Testis (tissue), 3 donors: Measurements from ENCODE around the gene PITPNC1. TPM values are rescaled to one million over a fixed set of nuclear protein-coding genes. Genes with fewer than 3 reads are reported as not detected.
"Not testable (repeated sequence)": the region's sequence is repeated elsewhere in the genome, so short reads cannot be mapped to it uniquely, and the experiment has no call there.

Source experiments
- DNase-seq: peaks from one replicate; pipeline ENCODE4 v3.0.0-alpha.2; 2019
- H3K27ac ChIP-seq, 2 donors: fragments of 200-600 bp; sonication (generic); one replicate each; pipeline ENCODE4 v1.5.1; 2019
- H3K27me3 ChIP-seq: fragments of 200-600 bp; sonication (generic); one replicate; pipeline ENCODE4 v1.5.1; 2019
- H3K36me3 ChIP-seq: fragments of 200-600 bp; sonication (generic); one replicate; pipeline ENCODE4 v1.5.1; 2017; ENCODE audit warnings: low read depth; ENCODE audit errors: missing control alignments
- H3K4me1 ChIP-seq: fragments of 200-600 bp; sonication (generic); one replicate; pipeline ENCODE4 v1.5.1; 2019
- H3K4me3 ChIP-seq, 2 donors: fragments of 200-600 bp; sonication (generic); one replicate each; pipeline ENCODE4 v1.5.1; 2017 to 2019
- H3K9me3 ChIP-seq: fragments of 200-600 bp; sonication (generic); one replicate; pipeline ENCODE4 v1.5.1; 2017
- CTCF ChIP-seq, 3 experiments: fragments of 450-650 bp in 2 of 3; fragments of 200-600 bp in 1 of 3; sonication (generic) in 1 of 3; IDR thresholded peaks; one replicate each; pipeline ENCODE4 v1.5.1; 2016 to 2019; ENCODE audit warnings: antibody characterized with exemption in 3 of 3, mild to moderate bottlenecking in 2 of 3, moderate library complexity in 1 of 3
- POLR2A ChIP-seq: fragments of 450-650 bp; IDR thresholded peaks from one replicate; pipeline ENCODE4 v1.6.1; 2017; ENCODE audit warnings: antibody characterized with exemption, mild to moderate bottlenecking, moderate library complexity
- WGBS, 2 donors: methylation state at CpG; one replicate each; pipeline ENCODE4 v1.1.5; 2018; 5-methylcytosine and 5-hydroxymethylcytosine counted together
- intact Hi-C: fragments of 100-400 bp; cut with DNase I; formaldehyde crosslinking; loops from one replicate; pipeline ENCODE4 v1.15.1; 2023; ENCODE audit warnings: low total_unique reads
- polyA plus RNA-seq: library from polyadenylated mRNA; stranded (reverse); fragments of 350-450 nt; fragmentation: Illumina TruSeq; extraction: RNeasy Lipid Tissue Mini Kit (QIAGEN cat#74804); gene quantifications from one replicate; pipeline ENCODE4 v1.2.3, GENCODE V29; 2014; ENCODE audit warnings: low read depth, low replicate concordance; ENCODE audit not compliant: insufficient read depth
- total RNA-seq, 2 donors: library from RNA; depleted of rRNA; stranded (reverse); fragments of >200 nt; gene quantifications; one replicate each; pipeline ENCODE4 v1.2.3, GENCODE V29; 2016

PITPNC1 gene
- total and polyA plus RNA-seq, 3 donors from 2014 or later, result 8.3 to 12.8 (median 12.2) TPM

- WGBS, 2 donors, result 46 to 54% methylated on average over 13 of the region's 13 CpGs
- no peaks in the 10 kb centered on the region for H3K27me3 ChIP-seq
- TF ChIP-seq POLR2A, result no peak
- no peak for TF ChIP-seq CTCF (IDR thresholded peaks at IDR 0.05)
- no peak for DNase-seq
- H3K9me3 ChIP-seq, result no peaks in the 10 kb centered on the region
- intact Hi-C loops, result no loop called here
- H3K27ac ChIP-seq, result peak overlapping the region; percentile 19 to 59
- H3K4me3 ChIP-seq, result peak overlapping the region in 1 of 2 donors; percentile 9
- H3K4me1 ChIP-seq, result peaks cover 11% of the 10 kb centered on the region
- no peaks in the 10 kb centered on the region for H3K36me3 ChIP-seq
Observed at GRCh38 chr17:67492824-67493517, 115.9 kb downstream of the PITPNC1 start.

- no peak for TF ChIP-seq CTCF (IDR thresholded peaks at IDR 0.05)
- intact Hi-C loops, result no loop called here
- Histone ChIP-seq H3K4me3 (no peak overlapping the region), H3K36me3 (no peaks in the 10 kb centered on the region), H3K27ac (no peak overlapping the region), H3K9me3 (no peaks in the 10 kb centered on the region), H3K27me3 (no peaks in the 10 kb centered on the region), H3K4me1 (peaks cover 11% of the 10 kb centered on the region)
- WGBS, 2 donors, result 69 to 70% methylated on average over 4 of the region's 4 CpGs
- DNase-seq, result no peak
Observed at GRCh38 chr17:67493812-67494211, 116.7 kb downstream of the PITPNC1 start.

GRCh38 chr17:67495534-67495933, 118.5 kb downstream of the PITPNC1 start:
- H3K36me3 ChIP-seq, H3K27me3 ChIP-seq, intact Hi-C loops, H3K4me3 ChIP-seq, DNase-seq, H3K9me3 ChIP-seq: not testable (repeated sequence)
- WGBS, 2 donors, result 72 to 75% methylated on average over 5 of the region's 5 CpGs
- Histone ChIP-seq H3K27ac (peak overlapping the region in 1 of 2 donors; percentile 41), H3K4me1 (peaks cover 11% of the 10 kb centered on the region)

GRCh38 chr17:67496286-67496685, 119.2 kb downstream of the PITPNC1 start:
- no peaks in the 10 kb centered on the region for H3K36me3 ChIP-seq
- no peaks in the 10 kb centered on the region for H3K9me3 ChIP-seq
- H3K27me3 ChIP-seq, result no peaks in the 10 kb centered on the region
- TF ChIP-seq POLR2A (no peak), CTCF (IDR thresholded peaks at IDR 0.05) (no peak)
- DNase-seq, result peak; percentile 33
- peak overlapping the region in 1 of 2 donors; percentile 41 for H3K27ac ChIP-seq
- peaks cover 11% of the 10 kb centered on the region for H3K4me1 ChIP-seq
- intact Hi-C loops, result no loop called here
- 57 to 64% methylated on average over 7 of the region's 7 CpGs for WGBS, 2 donors
- no peak overlapping the region for H3K4me3 ChIP-seq

GRCh38 chr17:67499685-67500084, 122.6 kb downstream of the PITPNC1 start:
- H3K4me1 ChIP-seq, result peaks cover 4% of the 10 kb centered on the region
- intact Hi-C loops, result no loop called here
- H3K4me3 ChIP-seq, result no peak overlapping the region
- no peaks in the 10 kb centered on the region for H3K27me3 ChIP-seq
- H3K9me3 ChIP-seq, result no peaks in the 10 kb centered on the region
- no peaks in the 10 kb centered on the region for H3K36me3 ChIP-seq
- no peak for TF ChIP-seq POLR2A
- TF ChIP-seq CTCF (IDR thresholded peaks at IDR 0.05), result no peak
- DNase-seq, result no peak
- 85 to 94% methylated on average over 4 of the region's 4 CpGs for WGBS, 2 donors
- H3K27ac ChIP-seq, result no peak overlapping the region
